ENCODE measurements around the gene METTL26. TPM values are rescaled to one million over a fixed set of nuclear protein-coding genes. Genes with fewer than 3 reads are reported as not detected.

The METTL26 gene
- total and polyA plus RNA-seq, 11 donors, result 39.6 to 187 (median 58.5) TPM

DNA sequence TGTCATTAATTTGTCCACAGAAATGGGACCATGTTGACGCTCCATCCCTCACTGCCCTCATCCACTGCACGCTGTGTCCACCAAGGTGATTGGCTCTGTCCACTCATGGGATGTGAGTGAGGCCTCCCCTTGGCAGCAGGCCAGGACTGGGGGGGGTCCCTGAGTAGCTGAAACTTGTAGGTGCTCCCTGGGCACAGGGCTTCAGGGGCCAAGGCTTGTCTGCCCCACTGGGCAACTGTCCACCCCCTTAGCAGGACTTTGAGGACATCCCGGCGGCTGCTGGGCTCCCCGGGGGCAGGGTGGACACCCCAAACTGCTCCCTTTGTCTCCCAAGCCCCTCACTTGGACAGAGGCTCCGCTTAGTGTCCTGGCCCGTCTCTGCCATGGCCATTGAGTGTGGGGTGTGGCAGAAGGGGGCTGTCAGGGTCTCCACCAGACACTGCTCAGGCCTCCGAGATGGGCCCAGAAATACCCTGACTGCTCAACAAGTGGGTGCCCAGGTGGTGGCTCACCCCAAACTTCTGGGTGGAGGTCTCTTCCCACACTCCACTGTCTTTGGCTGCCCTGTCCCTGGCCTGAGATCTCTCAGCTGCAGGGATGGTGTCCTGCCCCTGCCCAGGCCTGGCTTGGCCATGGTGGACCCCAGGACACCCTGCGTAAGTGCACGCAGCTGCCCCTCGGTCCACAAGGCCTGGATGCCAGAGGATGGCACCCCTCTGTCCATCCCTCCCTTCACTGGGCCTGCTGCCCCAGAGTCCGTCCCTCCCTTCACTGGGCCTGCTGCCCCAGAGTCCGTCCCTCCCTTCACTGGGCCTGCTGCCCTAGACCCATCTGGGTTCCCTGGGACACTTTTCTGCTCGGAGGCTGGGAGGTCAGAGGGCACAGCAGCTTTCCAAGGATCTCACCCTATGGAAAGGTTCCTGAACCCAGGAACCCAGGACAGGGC is 49.2 kb downstream of the METTL26 start:
- intact Hi-C loops (cut with DNase I), result loop anchor here in 3 of 10 donors (10.0 kb wide), 2 partner anchors 58 to 68 kb away; partner anchors contain the start of genes MCRIP2 (in 2 of the 3) and WDR90 (in 2 of the 3)
- Histone ChIP-seq H3K9me3 (no peaks in the 10 kb centered on the region), H3K27me3 (no peaks in the 10 kb centered on the region), H3K36me3 (no peaks in the 10 kb centered on the region), H3K4me1 (peaks cover 5 to 67% (median 27%) of the 10 kb centered on the region in 12 donors), H3K27ac (peak overlapping the region in 6 of 12 donors; percentile 90 to 100 (median 98)), H3K4me3 (peak overlapping the region in 2 of 12 donors; percentile 72 to 87)
- 61 to 76% (median 65%) methylated on average over 14 of the region's 14 CpGs for WGBS, 4 donors
- peak in 2 of 5 donors; percentile 65 to 79 for DNase-seq
- peak in 1 of 4 donors; percentile 12 for ATAC-seq
- no peak for TF ChIP-seq POLR2A (IDR thresholded peaks at IDR 0.05)
- TF ChIP-seq, protein P1, sequence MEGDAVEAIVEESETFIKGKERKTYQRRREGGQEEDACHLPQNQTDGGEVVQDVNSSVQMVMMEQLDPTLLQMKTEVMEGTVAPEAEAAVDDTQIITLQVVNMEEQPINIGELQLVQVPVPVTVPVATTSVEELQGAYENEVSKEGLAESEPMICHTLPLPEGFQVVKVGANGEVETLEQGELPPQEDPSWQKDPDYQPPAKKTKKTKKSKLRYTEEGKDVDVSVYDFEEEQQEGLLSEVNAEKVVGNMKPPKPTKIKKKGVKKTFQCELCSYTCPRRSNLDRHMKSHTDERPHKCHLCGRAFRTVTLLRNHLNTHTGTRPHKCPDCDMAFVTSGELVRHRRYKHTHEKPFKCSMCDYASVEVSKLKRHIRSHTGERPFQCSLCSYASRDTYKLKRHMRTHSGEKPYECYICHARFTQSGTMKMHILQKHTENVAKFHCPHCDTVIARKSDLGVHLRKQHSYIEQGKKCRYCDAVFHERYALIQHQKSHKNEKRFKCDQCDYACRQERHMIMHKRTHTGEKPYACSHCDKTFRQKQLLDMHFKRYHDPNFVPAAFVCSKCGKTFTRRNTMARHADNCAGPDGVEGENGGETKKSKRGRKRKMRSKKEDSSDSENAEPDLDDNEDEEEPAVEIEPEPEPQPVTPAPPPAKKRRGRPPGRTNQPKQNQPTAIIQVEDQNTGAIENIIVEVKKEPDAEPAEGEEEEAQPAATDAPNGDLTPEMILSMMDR (IDR thresholded peaks at IDR 0.05), result no peak

DNA sequence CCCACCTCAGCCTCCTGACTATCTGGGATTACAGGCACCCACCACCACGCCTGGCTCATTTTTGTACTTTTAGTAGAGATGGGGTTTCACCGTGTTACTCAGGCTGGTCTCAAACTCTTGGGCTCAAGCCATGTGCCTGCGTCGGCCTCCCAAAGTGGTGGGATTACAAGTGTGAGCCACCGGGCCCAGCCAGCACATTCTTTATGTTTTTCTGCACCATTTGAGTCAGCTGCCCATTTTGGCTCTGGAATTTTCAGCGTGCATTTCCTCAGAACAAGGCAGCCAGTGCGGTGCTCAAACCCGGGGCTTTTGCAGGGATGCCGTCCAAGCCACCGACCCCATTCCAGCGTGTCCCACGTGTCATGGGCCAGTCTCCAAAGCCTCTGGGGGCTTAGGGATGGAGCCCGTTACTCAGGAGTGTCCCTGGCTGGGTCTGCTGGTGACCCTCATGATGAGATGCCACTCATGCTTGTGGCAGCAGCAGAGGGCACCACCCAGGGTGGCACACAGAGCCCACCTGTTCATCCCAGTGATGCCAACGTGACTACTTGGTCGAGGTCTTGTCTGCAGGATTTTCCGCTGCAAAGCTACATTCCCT is 50.0 kb downstream of the METTL26 start:
- DNase-seq, result peak in 1 of 5 donors; percentile 27
- ATAC-seq, result no peak
- Histone ChIP-seq H3K27me3 (no peaks in the 10 kb centered on the region), H3K4me3 (no peak overlapping the region), H3K36me3 (peaks cover 0 to 1% (median 0%) of the 10 kb centered on the region in 9 donors), H3K27ac (no peak overlapping the region), H3K9me3 (no peaks in the 10 kb centered on the region), H3K4me1 (peaks cover 5 to 59% (median 23%) of the 10 kb centered on the region in 12 donors)
- TF ChIP-seq, protein P1 (IDR thresholded peaks at IDR 0.05), result no peak
- no peak for TF ChIP-seq POLR2A (IDR thresholded peaks at IDR 0.05)
- intact Hi-C loops (cut with DNase I), result loop anchor here in 3 of 10 donors (10.0 kb wide), 2 partner anchors 59 to 69 kb away; partner anchors contain the start of genes MCRIP2 (in 2 of the 3) and WDR90 (in 2 of the 3)
- WGBS, 4 donors, result 40 to 56% (median 46%) methylated on average over 16 of the region's 16 CpGs

DNA sequence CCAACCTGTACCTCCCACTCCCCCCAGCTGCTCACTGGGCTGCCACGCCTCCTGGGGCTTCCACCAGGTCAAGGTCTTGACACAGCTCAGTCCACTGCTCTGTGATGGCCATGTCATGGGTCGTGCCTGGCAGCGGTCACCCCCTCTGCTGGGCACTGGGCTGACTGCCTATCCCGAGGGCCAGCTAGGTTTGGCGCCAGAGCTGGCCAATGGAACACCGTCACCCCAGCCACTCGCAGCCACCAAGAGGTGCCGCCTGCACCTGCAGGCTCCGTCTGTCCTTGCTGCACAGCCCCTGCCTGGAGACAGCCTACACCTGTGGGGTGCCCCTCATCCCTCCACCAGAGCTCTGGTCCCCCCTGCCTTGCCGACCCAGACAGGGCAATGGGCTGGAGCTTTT is 50.8 kb downstream of the METTL26 start:
- WGBS, 4 donors, result 19 to 26% (median 21%) methylated on average over 7 to 10 of the region's 10 CpGs
- Histone ChIP-seq H3K27ac (no peak overlapping the region), H3K27me3 (no peaks in the 10 kb centered on the region), H3K9me3 (no peaks in the 10 kb centered on the region), H3K4me3 (no peak overlapping the region), H3K4me1 (peaks cover 5 to 51% (median 19%) of the 10 kb centered on the region in 12 donors), H3K36me3 (peaks cover 0 to 7% (median 0%) of the 10 kb centered on the region in 9 donors)
- TF ChIP-seq, protein P1 (IDR thresholded peaks at IDR 0.05), result no peak
- intact Hi-C loops (cut with DNase I), result loop anchor here in 3 of 10 donors (10.0 kb wide), 2 partner anchors 59 to 69 kb away; partner anchors contain the start of genes MCRIP2 (in 2 of the 3) and WDR90 (in 2 of the 3)
- peak in 1 of 5 donors; percentile 30 for DNase-seq
- no peak for ATAC-seq

Other genes starting within 250 kb of the METTL26 start
- 10 to 100 TPM; 53.9 to 95.3 (median 73.8) TPM for gene NME4, start 239.1 kb downstream of the METTL26 start, total RNA-seq
- 100 to 1,000 TPM in 1 of 2 donors, 10 to 100 TPM in 1; 37.5 to 103 TPM for gene NME4, start 239.1 kb downstream of the METTL26 start, polyA plus RNA-seq
- 10 to 100 TPM in 6 of 9 donors, 1 to 10 TPM in 3; 6.9 to 20.6 (median 12.2) TPM for gene DECR2, start 234.4 kb downstream of the METTL26 start, total RNA-seq
- gene DECR2, start 234.4 kb downstream of the METTL26 start, polyA plus RNA-seq, result 10 to 100 TPM in 1 of 2 donors, 1 to 10 TPM in 1; 7.1 to 17.1 TPM
- 10 to 100 TPM; 19.9 to 39.9 (median 31.9) TPM for gene RAB11FIP3, start 210.7 kb downstream of the METTL26 start, total RNA-seq
- 10 to 100 TPM; 19.3 to 35.2 TPM for gene RAB11FIP3, start 210.7 kb downstream of the METTL26 start, polyA plus RNA-seq
- gene CAPN15, start 108.6 kb downstream of the METTL26 start, total RNA-seq, result 10 to 100 TPM; 12.0 to 35.5 (median 20.0) TPM
- 10 to 100 TPM; 20.8 to 26.0 TPM for gene CAPN15, start 108.6 kb downstream of the METTL26 start, polyA plus RNA-seq
- not detected for gene PRR35, start 75.9 kb downstream of the METTL26 start, total RNA-seq
- gene PRR35, start 75.9 kb downstream of the METTL26 start, polyA plus RNA-seq, result not detected
- under 1 TPM in 8 of 9 donors, not detected in 1; 0.23 to 0.86 (median 0.56) TPM for gene NHLRC4, start 69.3 kb downstream of the METTL26 start, total RNA-seq
- gene NHLRC4, start 69.3 kb downstream of the METTL26 start, polyA plus RNA-seq, result under 1 TPM; 0.46 to 0.50 TPM
- 10 to 100 TPM; 16.4 to 39.5 (median 22.0) TPM for gene PIGQ, start 66.3 kb downstream of the METTL26 start, total RNA-seq
- 10 to 100 TPM; 21.8 to 35.8 TPM for gene PIGQ, start 66.3 kb downstream of the METTL26 start, polyA plus RNA-seq
- 10 to 100 TPM; 10.2 to 17.8 (median 12.6) TPM for gene RAB40C, start 46.2 kb downstream of the METTL26 start, total RNA-seq
- gene RAB40C, start 46.2 kb downstream of the METTL26 start, polyA plus RNA-seq, result 10 to 100 TPM; 15.2 to 22.0 TPM
- gene WFIKKN1, start 5.3 kb downstream of the METTL26 start, total RNA-seq, result 1 to 10 TPM in 1 of 9 donors, under 1 TPM in 8; 0.15 to 1.1 (median 0.25) TPM
- under 1 TPM; 0.30 to 0.51 TPM for gene WFIKKN1, start 5.3 kb downstream of the METTL26 start, polyA plus RNA-seq
- 100 to 1,000 TPM in 4 of 9 donors, 10 to 100 TPM in 5; 52.3 to 219 (median 89.5) TPM for gene MCRIP2, start 5.5 kb upstream of the METTL26 start, total RNA-seq
- 100 to 1,000 TPM in 1 of 2 donors, 10 to 100 TPM in 1; 97.0 to 321 TPM for gene MCRIP2, start 5.5 kb upstream of the METTL26 start, polyA plus RNA-seq
- 10 to 100 TPM in 2 of 9 donors, 1 to 10 TPM in 7; 3.7 to 17.4 (median 8.6) TPM for gene WDR90, start 13.1 kb upstream of the METTL26 start, total RNA-seq
- gene WDR90, start 13.1 kb upstream of the METTL26 start, polyA plus RNA-seq, result 10 to 100 TPM in 1 of 2 donors, 1 to 10 TPM in 1; 5.1 to 10.9 TPM
- 100 to 1,000 TPM in 1 of 9 donors, 10 to 100 TPM in 8; 33.7 to 102 (median 83.5) TPM for gene RHOT2, start 31.8 kb upstream of the METTL26 start, total RNA-seq
- gene RHOT2, start 31.8 kb upstream of the METTL26 start, polyA plus RNA-seq, result 100 to 1,000 TPM in 1 of 2 donors, 10 to 100 TPM in 1; 77.2 to 143 TPM
- 1 to 10 TPM in 7 of 9 donors, under 1 TPM in 2; 0.72 to 2.7 (median 1.8) TPM for gene RHBDL1, start 39.4 kb upstream of the METTL26 start, total RNA-seq
- 1 to 10 TPM in 1 of 2 donors, under 1 TPM in 1; 0.19 to 3.6 TPM for gene RHBDL1, start 39.4 kb upstream of the METTL26 start, polyA plus RNA-seq
- gene STUB1, start 44.1 kb upstream of the METTL26 start, total RNA-seq, result 100 to 1,000 TPM in 8 of 9 donors, 10 to 100 TPM in 1; 93.7 to 198 (median 116) TPM
- 100 to 1,000 TPM; 107 to 159 TPM for gene STUB1, start 44.1 kb upstream of the METTL26 start, polyA plus RNA-seq
- 100 to 1,000 TPM in 1 of 9 donors, 10 to 100 TPM in 8; 37.5 to 103 (median 44.1) TPM for gene JMJD8, start 48.0 kb upstream of the METTL26 start, total RNA-seq
- gene JMJD8, start 48.0 kb upstream of the METTL26 start, polyA plus RNA-seq, result 10 to 100 TPM; 36.2 to 66.6 TPM
- gene WDR24, start 54.1 kb upstream of the METTL26 start, total RNA-seq, result 10 to 100 TPM in 4 of 9 donors, 1 to 10 TPM in 5; 7.0 to 16.6 (median 9.2) TPM
- gene WDR24, start 54.1 kb upstream of the METTL26 start, polyA plus RNA-seq, result 10 to 100 TPM in 1 of 2 donors, 1 to 10 TPM in 1; 5.6 to 10.5 TPM
- gene FBXL16, start 69.5 kb upstream of the METTL26 start, total RNA-seq, result under 1 TPM in 3 of 9 donors, not detected in 6; 0.59 to 1.00 (median 0.60) TPM
- gene FBXL16, start 69.5 kb upstream of the METTL26 start, polyA plus RNA-seq, result under 1 TPM; 0.03 to 0.11 TPM
- 10 to 100 TPM; 50.5 to 79.4 (median 60.7) TPM for gene METRN, start 78.8 kb upstream of the METTL26 start, total RNA-seq
- gene METRN, start 78.8 kb upstream of the METTL26 start, polyA plus RNA-seq, result 10 to 100 TPM; 31.2 to 69.0 TPM
- 10 to 100 TPM; 30.2 to 48.6 (median 36.0) TPM for gene ANTKMT, start 84.8 kb upstream of the METTL26 start, total RNA-seq
- gene ANTKMT, start 84.8 kb upstream of the METTL26 start, polyA plus RNA-seq, result 10 to 100 TPM; 22.9 to 42.4 TPM
- 1 to 10 TPM in 1 of 9 donors, under 1 TPM in 5, not detected in 3; 0.35 to 1.3 (median 0.54) TPM for gene CCDC78, start 90.1 kb upstream of the METTL26 start, total RNA-seq
- gene CCDC78, start 90.1 kb upstream of the METTL26 start, polyA plus RNA-seq, result 1 to 10 TPM in 1 of 2 donors, under 1 TPM in 1; 0.60 to 1.3 TPM
- gene HAGHL, start 90.8 kb upstream of the METTL26 start, total RNA-seq, result 10 to 100 TPM in 7 of 9 donors, 1 to 10 TPM in 2; 5.0 to 16.4 (median 11.9) TPM
- 10 to 100 TPM; 11.3 to 44.2 TPM for gene HAGHL, start 90.8 kb upstream of the METTL26 start, polyA plus RNA-seq
- gene CIAO3, start 104.7 kb upstream of the METTL26 start, total RNA-seq, result 10 to 100 TPM; 21.4 to 33.1 (median 26.8) TPM
- 10 to 100 TPM; 36.0 to 41.5 TPM for gene CIAO3, start 104.7 kb upstream of the METTL26 start, polyA plus RNA-seq
- gene MSLN, start 124.4 kb upstream of the METTL26 start, total RNA-seq, result 10 to 100 TPM in 1 of 9 donors, under 1 TPM in 2, not detected in 6; 0.48 to 82.2 (median 0.50) TPM
- not detected for gene MSLN, start 124.4 kb upstream of the METTL26 start, polyA plus RNA-seq
- gene RPUSD1, start 152.1 kb upstream of the METTL26 start, total RNA-seq, result 10 to 100 TPM in 4 of 9 donors, 1 to 10 TPM in 5; 7.1 to 19.4 (median 9.9) TPM
- gene RPUSD1, start 152.1 kb upstream of the METTL26 start, polyA plus RNA-seq, result 10 to 100 TPM; 12.5 to 25.7 TPM
- 10 to 100 TPM in 2 of 9 donors, 1 to 10 TPM in 6, under 1 TPM in 1; 0.83 to 15.0 (median 4.0) TPM for gene CHTF18, start 152.3 kb upstream of the METTL26 start, total RNA-seq
- gene CHTF18, start 152.3 kb upstream of the METTL26 start, polyA plus RNA-seq, result 1 to 10 TPM; 2.6 to 3.9 TPM
- not detected for gene GNG13, start 164.4 kb upstream of the METTL26 start, total RNA-seq
- gene GNG13, start 164.4 kb upstream of the METTL26 start, polyA plus RNA-seq, result not detected

Data from heart left ventricle (tissue), 16 donors.